ENCODE measurements around the gene DDX43.
"Not testable (repeated sequence)": the region's sequence is repeated elsewhere in the genome, so short reads cannot be mapped to it uniquely, and the experiment has no call there.

Gene DDX43

DNA sequence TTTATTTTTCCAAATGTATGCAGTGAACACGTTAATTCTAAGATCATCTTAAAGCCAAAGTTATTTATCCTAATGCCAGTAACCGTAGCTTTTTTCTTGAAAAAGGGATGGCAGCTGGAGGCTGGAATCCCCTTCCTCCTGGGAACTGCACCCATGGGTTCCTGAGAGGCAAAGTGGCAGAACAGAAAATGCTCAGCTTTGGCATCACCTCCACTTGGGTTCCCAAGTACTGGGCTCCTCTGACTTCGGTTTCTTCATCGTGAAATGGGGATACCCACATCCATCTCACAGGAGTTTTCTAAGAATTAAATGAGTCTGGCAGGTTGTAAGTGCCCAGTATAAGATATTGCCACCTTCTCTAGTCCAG lies 6.2 kb upstream of the DDX43 start:
- Histone ChIP-seq H3K4me3 (ENCODE audit: low read depth, low read length) (peak overlapping the region; percentile 58), H3K4me1 (no peaks in the 10 kb centered on the region), H3K27me3 (ENCODE audit: control insufficient read depth, insufficient read depth, low read length) (no peaks in the 10 kb centered on the region), H3K9ac (no peak overlapping the region), H3K4me2 (ENCODE audit: low read length) (peak overlapping the region; percentile 79), H3K27ac (peak overlapping the region; percentile 65), H3K9me3 (ENCODE audit: control insufficient read depth, low read length) (no peaks in the 10 kb centered on the region), H3K36me3 (ENCODE audit: control insufficient read depth, insufficient read depth, low read length) (no peaks in the 10 kb centered on the region), H3K79me2 (no peaks in the 10 kb centered on the region), H2AFZ (peak overlapping the region; percentile 88)
- TF ChIP-seq, protein P1, sequence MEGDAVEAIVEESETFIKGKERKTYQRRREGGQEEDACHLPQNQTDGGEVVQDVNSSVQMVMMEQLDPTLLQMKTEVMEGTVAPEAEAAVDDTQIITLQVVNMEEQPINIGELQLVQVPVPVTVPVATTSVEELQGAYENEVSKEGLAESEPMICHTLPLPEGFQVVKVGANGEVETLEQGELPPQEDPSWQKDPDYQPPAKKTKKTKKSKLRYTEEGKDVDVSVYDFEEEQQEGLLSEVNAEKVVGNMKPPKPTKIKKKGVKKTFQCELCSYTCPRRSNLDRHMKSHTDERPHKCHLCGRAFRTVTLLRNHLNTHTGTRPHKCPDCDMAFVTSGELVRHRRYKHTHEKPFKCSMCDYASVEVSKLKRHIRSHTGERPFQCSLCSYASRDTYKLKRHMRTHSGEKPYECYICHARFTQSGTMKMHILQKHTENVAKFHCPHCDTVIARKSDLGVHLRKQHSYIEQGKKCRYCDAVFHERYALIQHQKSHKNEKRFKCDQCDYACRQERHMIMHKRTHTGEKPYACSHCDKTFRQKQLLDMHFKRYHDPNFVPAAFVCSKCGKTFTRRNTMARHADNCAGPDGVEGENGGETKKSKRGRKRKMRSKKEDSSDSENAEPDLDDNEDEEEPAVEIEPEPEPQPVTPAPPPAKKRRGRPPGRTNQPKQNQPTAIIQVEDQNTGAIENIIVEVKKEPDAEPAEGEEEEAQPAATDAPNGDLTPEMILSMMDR (IDR thresholded peaks at IDR 0.05): no peak

DNA sequence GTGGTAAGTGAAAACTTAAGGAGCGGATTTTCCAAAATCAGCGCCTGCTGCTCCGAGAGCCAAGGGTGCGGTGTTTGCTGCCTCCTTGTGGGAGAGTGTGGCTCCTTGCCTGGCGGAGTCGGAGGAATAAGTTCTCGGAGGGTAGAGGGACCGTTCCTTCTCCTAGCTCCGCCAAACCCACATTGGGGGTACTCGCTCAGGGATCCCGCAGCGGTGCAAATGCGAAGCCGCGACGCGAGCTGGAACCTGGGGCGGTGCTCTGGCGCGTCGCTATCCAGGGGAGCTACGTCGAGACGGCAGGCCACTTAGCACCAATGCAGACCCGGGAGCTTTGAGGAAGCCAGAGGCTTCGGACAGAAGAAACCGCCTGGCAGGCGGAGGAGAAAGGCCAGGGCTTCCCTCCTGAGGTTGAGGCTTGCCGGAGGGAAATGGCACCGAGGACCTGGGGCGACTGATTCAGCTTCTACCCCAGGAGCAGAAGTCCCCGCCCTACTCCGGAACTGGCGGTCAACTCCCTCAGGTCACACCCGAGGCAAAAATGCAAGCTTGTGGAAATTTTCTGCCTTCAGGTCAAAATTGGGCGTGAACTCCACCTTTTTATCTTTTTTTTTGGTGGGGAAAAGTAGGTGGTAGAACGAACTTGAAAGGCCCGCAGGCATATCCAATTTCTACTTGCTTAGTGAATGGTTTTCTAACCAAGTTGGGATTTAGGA lies 5.7 kb upstream of the DDX43 start:
- Histone ChIP-seq H3K9ac (no peak overlapping the region), H3K36me3 (ENCODE audit: control insufficient read depth, insufficient read depth, low read length) (no peaks in the 10 kb centered on the region), H3K4me3 (ENCODE audit: low read depth, low read length) (peak overlapping the region; percentile 58), H3K4me1 (no peaks in the 10 kb centered on the region), H3K4me2 (ENCODE audit: low read length) (peak overlapping the region; percentile 79), H3K27ac (peak overlapping the region; percentile 65), H3K79me2 (no peaks in the 10 kb centered on the region), H3K9me3 (ENCODE audit: control insufficient read depth, low read length) (no peaks in the 10 kb centered on the region), H3K27me3 (ENCODE audit: control insufficient read depth, insufficient read depth, low read length) (no peaks in the 10 kb centered on the region), H2AFZ (peak overlapping the region; percentile 88)
- TF ChIP-seq, protein P1 (IDR thresholded peaks at IDR 0.05): peak; percentile 59

DNA sequence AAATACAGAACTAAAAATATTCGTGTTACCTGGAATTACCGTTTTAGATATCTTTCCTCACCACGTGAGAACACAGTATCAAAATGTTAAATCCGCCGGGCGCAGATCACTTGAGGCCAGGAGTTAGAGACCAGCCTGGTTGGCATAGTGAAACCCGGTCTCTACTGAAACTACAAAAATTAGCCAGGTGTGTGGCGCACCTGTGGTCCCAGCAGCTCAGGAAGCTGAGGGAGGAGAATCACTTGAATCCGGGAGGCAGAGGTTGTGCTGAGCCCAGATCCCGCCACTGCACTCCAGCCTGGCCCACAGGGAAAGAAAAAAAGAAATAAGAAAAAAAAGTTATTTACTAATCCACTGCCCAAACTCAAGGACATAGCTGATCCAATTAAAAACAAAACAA lies 4.8 kb upstream of the DDX43 start:
- Histone ChIP-seq H3K36me3 (ENCODE audit: control insufficient read depth, insufficient read depth, low read length) (no peaks in the 10 kb centered on the region), H3K4me2 (ENCODE audit: low read length) (no peak overlapping the region), H3K9ac (no peak overlapping the region), H3K27me3 (ENCODE audit: control insufficient read depth, insufficient read depth, low read length) (no peaks in the 10 kb centered on the region), H2AFZ (no peak overlapping the region), H3K4me1 (no peaks in the 10 kb centered on the region), H3K79me2 (no peaks in the 10 kb centered on the region), H3K27ac (no peak overlapping the region), H3K9me3 (ENCODE audit: control insufficient read depth, low read length) (no peaks in the 10 kb centered on the region), H3K4me3 (ENCODE audit: low read depth, low read length) (no peak overlapping the region)
- TF ChIP-seq, protein P1 (IDR thresholded peaks at IDR 0.05): no peak

DNA sequence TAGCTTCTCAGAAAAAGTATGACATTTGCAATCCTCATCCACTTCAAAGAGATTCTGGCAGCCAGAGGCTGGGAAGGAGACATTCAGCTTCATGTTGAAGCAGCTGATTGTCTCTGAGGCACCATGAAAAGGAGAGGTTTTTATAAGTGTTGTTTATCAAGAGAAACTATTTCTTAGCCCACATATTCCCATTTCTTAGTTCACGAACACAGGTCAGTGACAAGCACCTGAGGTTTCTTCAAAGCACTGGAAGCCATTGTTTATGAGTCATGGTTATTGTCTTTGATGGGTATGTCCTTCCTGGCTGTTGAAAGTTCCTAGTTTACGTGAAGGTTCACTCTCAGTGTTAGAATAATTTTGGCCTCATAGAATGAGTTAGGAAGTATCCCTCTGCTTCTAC lies 3.0 kb upstream of the DDX43 start:
- H3K4me2 ChIP-seq (ENCODE audit: low read length): no peak overlapping the region
- H3K36me3 ChIP-seq (ENCODE audit: control insufficient read depth, insufficient read depth, low read length): no peaks in the 10 kb centered on the region
- H2AFZ ChIP-seq: no peak overlapping the region
- TF ChIP-seq, protein P1 (IDR thresholded peaks at IDR 0.05): no peak
- H3K9me3 ChIP-seq (ENCODE audit: control insufficient read depth, low read length): no peaks in the 10 kb centered on the region
- H3K4me1 ChIP-seq: no peaks in the 10 kb centered on the region
- H3K79me2 ChIP-seq: no peaks in the 10 kb centered on the region
- no peak overlapping the region for H3K27ac ChIP-seq
- no peaks in the 10 kb centered on the region for H3K27me3 ChIP-seq (ENCODE audit: control insufficient read depth, insufficient read depth, low read length)
- no peak overlapping the region for H3K4me3 ChIP-seq (ENCODE audit: low read depth, low read length)
- no peak overlapping the region for H3K9ac ChIP-seq

DNA sequence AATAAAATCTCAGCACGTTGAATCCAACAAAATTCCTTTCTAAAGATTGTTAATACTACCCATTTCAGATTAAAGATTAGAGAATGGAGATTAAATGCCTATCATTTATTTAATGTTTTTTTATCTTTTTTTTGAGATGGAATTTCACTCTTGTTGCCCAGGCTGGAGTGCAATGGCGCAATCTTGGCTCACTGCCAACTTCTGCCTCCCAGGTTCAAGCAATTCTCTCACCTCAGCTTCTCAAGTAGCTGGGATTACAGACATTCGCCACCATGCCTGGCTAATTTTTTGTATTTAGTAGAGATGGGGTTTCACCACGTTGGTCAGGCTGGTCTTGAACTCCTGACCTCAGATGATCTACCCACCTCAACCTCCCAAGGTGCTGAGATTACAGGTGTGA lies 2.4 kb upstream of the DDX43 start:
- H3K4me3 ChIP-seq (ENCODE audit: low read depth, low read length); H3K79me2 ChIP-seq; H2AFZ ChIP-seq; H3K27ac ChIP-seq; H3K27me3 ChIP-seq (ENCODE audit: control insufficient read depth, insufficient read depth, low read length); H3K36me3 ChIP-seq (ENCODE audit: control insufficient read depth, insufficient read depth, low read length); H3K9ac ChIP-seq; H3K4me1 ChIP-seq; H3K9me3 ChIP-seq (ENCODE audit: control insufficient read depth, low read length); H3K4me2 ChIP-seq (ENCODE audit: low read length): not testable (repeated sequence)
